Measurements from ENCODE around the gene OR2AJ1.

DNA sequence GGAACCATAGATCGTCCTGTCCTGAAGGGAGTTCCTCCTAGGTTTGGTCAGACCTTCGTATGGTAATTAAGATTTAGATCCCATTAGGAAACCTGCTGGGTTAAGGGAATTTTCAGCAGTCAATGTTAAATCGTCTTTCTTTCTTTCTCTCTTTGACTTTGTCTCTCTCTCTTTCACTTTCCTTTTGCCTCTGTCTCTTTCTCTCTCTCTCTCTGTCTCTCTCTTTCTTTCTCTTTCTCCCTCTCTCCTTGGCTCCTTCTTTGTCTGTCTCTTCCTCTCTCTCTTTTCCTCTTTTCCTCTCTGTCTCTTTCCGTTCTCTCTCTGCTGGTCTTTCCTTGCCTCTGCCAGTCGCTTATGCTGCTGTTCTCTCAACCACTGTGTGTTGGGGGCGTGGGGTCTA lies 20.6 kb upstream of the OR2AJ1 start:
- no peak for TF ChIP-seq CTCF (IDR thresholded peaks at IDR 0.05; ENCODE audit: poor library complexity, severe bottlenecking)
- no peak for TF ChIP-seq EZH2 (IDR thresholded peaks at IDR 0.05; ENCODE audit: borderline replicate concordance, insufficient read depth, low read length, poor library complexity, severe bottlenecking)
- TF ChIP-seq RAD21 (conservative IDR thresholded peaks at IDR 0.05) = no peak
- no peak for TF ChIP-seq POLR2AphosphoS5 (IDR thresholded peaks at IDR 0.05)
- no peak for TF ChIP-seq TAF1 (IDR thresholded peaks at IDR 0.05; ENCODE audit: low read depth)
- TF ChIP-seq EP300 (conservative IDR thresholded peaks at IDR 0.05; ENCODE audit: poor library complexity, severe bottlenecking) = no peak
- TF ChIP-seq SMC3 (conservative IDR thresholded peaks at IDR 0.05; ENCODE audit: poor library complexity) = no peak
- TF ChIP-seq REST (IDR thresholded peaks at IDR 0.05; ENCODE audit: borderline replicate concordance) = no peak
- TF ChIP-seq MXI1 (conservative IDR thresholded peaks at IDR 0.05; ENCODE audit: poor library complexity, severe bottlenecking) = no peak
